B cell (primary cell): ENCODE data around the gene PHOSPHO1. TPM values are rescaled to one million over a fixed set of nuclear protein-coding genes. Genes with fewer than 3 reads are reported as not detected.
A peak's percentile ranks its signal among the peaks of the same experiment; 100 is the strongest.

Experiments used
- ATAC-seq: fragments of 200-7000 bp; cut with Tn5 transposase; one replicate; pipeline ENCODE4 v1.10.0; 2021; ENCODE audit warnings: low read depth, mild to moderate bottlenecking, moderate number of reproducible peaks, moderate library complexity
- CTCF ChIA-PET: fragments of 350-600 bp; sonication (Branson Sonifier 250); formaldehyde crosslinking; loops from one replicate; lab custom pipeline; 2021; ENCODE audit warnings: antibody characterized with exemption, inconsistent platforms; lab: Charles Lee
- POLR2A ChIA-PET: fragments of 350-600 bp; sonication (Branson Sonifier 250); formaldehyde crosslinking; loops from one replicate; lab custom pipeline; 2021; ENCODE audit warnings: antibody characterized with exemption; lab: Charles Lee
- DNase-seq: peaks from one replicate; pipeline ENCODE4 v3.0.0; 2013
- H2AFZ ChIP-seq: 2 replicates; pipeline ENCODE4 v1.6.1; 2012; ENCODE audit warnings: mild to moderate bottlenecking, low read depth, low read length; ENCODE audit not compliant: insufficient read depth, poor library complexity, severe bottlenecking
- H3K27ac ChIP-seq, 2 donors: 1 replicate in 1 of 2; 2 replicates in 1 of 2; pipeline ENCODE4 v1.5.1; 2012 to 2013; ENCODE audit warnings: low read length in 2 of 2, mild to moderate bottlenecking in 2 of 2, moderate library complexity in 1 of 2
- H3K27me3 ChIP-seq, 4 experiments: fragments of 200-600 bp in 1 of 4; sonication (generic) in 1 of 4; replicated peaks in 1 of 4; 1 replicate in 2 of 4; 2 replicates in 2 of 4; pipeline versions ENCODE4 v1.6.1 to v1.7.0; 2013 to 2016; ENCODE audit warnings: low read length in 3 of 4, mild to moderate bottlenecking in 2 of 4, mixed read lengths in 1 of 4, moderate library complexity in 1 of 4; ENCODE audit not compliant: insufficient read depth in 4 of 4, control insufficient read depth in 3 of 4; ENCODE audit errors: control extremely low read depth in 1 of 4
- H3K36me3 ChIP-seq, 2 experiments: replicated peaks in 1 of 2; 1 replicate in 1 of 2; 2 replicates in 1 of 2; pipeline versions ENCODE4 v1.6.1 to v1.7.1; 2013; ENCODE audit warnings: low read length in 1 of 2; ENCODE audit not compliant: insufficient read depth in 2 of 2, control insufficient read depth in 1 of 2; ENCODE audit errors: control extremely low read depth in 1 of 2, extremely low read depth in 1 of 2
- H3K4me1 ChIP-seq, 2 donors: fragments of 200-600 bp in 1 of 2; sonication (generic) in 1 of 2; 1 replicate in 1 of 2; 2 replicates in 1 of 2; pipeline versions ENCODE4 v1.5.1 to v1.6.1; 2013 to 2017; ENCODE audit warnings: low read length in 2 of 2; ENCODE audit not compliant: control insufficient read depth in 2 of 2, insufficient read depth in 2 of 2
- H3K4me2 ChIP-seq: replicated peaks from 2 replicates; pipeline ENCODE3; 2012; ENCODE audit warnings: mild to moderate bottlenecking, low read depth, low read length; ENCODE audit not compliant: poor library complexity, severe bottlenecking
- H3K4me3 ChIP-seq, 5 experiments: fragments of 200-600 bp in 1 of 5; sonication (generic) in 1 of 5; 1 replicate in 3 of 5; 2 replicates in 2 of 5; pipeline versions ENCODE4 v1.5.1 to v1.7.0; 2011 to 2016; ENCODE audit warnings: low read length in 4 of 5, mild to moderate bottlenecking in 4 of 5, low read depth in 2 of 5, control low read depth in 1 of 5, moderate library complexity in 1 of 5; ENCODE audit not compliant: insufficient read depth in 1 of 5; ENCODE audit errors: control extremely low read depth in 1 of 5, extremely low read depth in 1 of 5
- H3K79me2 ChIP-seq: fragments of 200-600 bp; sonication (generic); one replicate; pipeline ENCODE4 v1.6.0; 2016; ENCODE audit warnings: low read length; ENCODE audit not compliant: control insufficient read depth, insufficient read depth
- H3K9ac ChIP-seq: fragments of 200-600 bp; sonication (generic); 2 replicates; pipeline ENCODE4 v1.6.1; 2017; ENCODE audit warnings: mild to moderate bottlenecking, low read length, moderate library complexity
- H3K9me3 ChIP-seq, 3 donors: one replicate each; pipeline versions ENCODE4 v1.6.1 to v1.7.1; 2013; ENCODE audit warnings: low read length in 2 of 3; ENCODE audit not compliant: control insufficient read depth in 2 of 3, insufficient read depth in 1 of 3; ENCODE audit errors: control extremely low read depth in 1 of 3
- H4K20me1 ChIP-seq: 2 replicates; pipeline ENCODE4 v1.6.0; 2012; ENCODE audit warnings: mild to moderate bottlenecking, low read length; ENCODE audit not compliant: insufficient read depth, control insufficient read depth, poor library complexity, severe bottlenecking
- H3K27ac Mint-ChIP-seq: one replicate; pipeline ENCODE4 v1.8.0; 2021; ENCODE audit warnings: mixed read lengths
- H3K27me3 Mint-ChIP-seq: one replicate; pipeline ENCODE4 v1.8.0; 2021; ENCODE audit warnings: mixed read lengths
- H3K4me1 Mint-ChIP-seq: one replicate; pipeline ENCODE4 v1.8.0; 2021; ENCODE audit warnings: mixed read lengths
- H3K4me3 Mint-ChIP-seq: one replicate; pipeline ENCODE4 v1.8.0; 2021; ENCODE audit warnings: mixed read lengths
- H3K9me3 Mint-ChIP-seq: one replicate; pipeline ENCODE4 v1.8.0; 2022; ENCODE audit warnings: mixed read lengths; ENCODE audit not compliant: insufficient read depth
- EZH2 ChIP-seq: IDR thresholded peaks from 2 replicates; pipeline ENCODE4 v1.6.1; 2012; ENCODE audit warnings: borderline replicate concordance, low read depth, mild to moderate bottlenecking, moderate library complexity, low read length; ENCODE audit not compliant: insufficient read depth, poor library complexity, severe bottlenecking
- WGBS: methylation state at CpG from one replicate; pipeline ENCODE4 v1.1.5; 2013; ENCODE audit warnings: missing lambda C conversion rate; ENCODE audit not compliant: insufficient coverage; 5-methylcytosine and 5-hydroxymethylcytosine counted together
- intact Hi-C: fragments of 100-400 bp; cut with micrococcal nuclease; formaldehyde crosslinking; loops from one replicate; pipeline ENCODE4 v1.10.0; 2022
- polyA plus RNA-seq: library from polyadenylated mRNA; depleted of rRNA; stranded (reverse); fragments of >200 nt; gene quantifications from 2 replicates; pipeline ENCODE4 v1.2.3, GENCODE V29; 2012
- total RNA-seq, 2 donors: library from RNA; stranded (reverse); fragments of 120-200 nt in 1 of 2; gene quantifications; 1 replicate in 1 of 2; 2 replicates in 1 of 2; pipeline versions ENCODE4 v1.2.3 to v1.2.4, GENCODE V29; 2013 to 2022
- TF ChIP-seq, protein P1 (sequence below): fragments of 200-600 bp; IDR thresholded peaks from one replicate; pipeline ENCODE4 v1.8.0; 2022; ENCODE audit warnings: antibody characterized with exemption, mild to moderate bottlenecking

PHOSPHO1 gene
- total and polyA plus RNA-seq, 2 donors (not counting 1 experiment from before 2014, with no cell fraction given): 0.15 TPM; not detected in 1

DNA sequence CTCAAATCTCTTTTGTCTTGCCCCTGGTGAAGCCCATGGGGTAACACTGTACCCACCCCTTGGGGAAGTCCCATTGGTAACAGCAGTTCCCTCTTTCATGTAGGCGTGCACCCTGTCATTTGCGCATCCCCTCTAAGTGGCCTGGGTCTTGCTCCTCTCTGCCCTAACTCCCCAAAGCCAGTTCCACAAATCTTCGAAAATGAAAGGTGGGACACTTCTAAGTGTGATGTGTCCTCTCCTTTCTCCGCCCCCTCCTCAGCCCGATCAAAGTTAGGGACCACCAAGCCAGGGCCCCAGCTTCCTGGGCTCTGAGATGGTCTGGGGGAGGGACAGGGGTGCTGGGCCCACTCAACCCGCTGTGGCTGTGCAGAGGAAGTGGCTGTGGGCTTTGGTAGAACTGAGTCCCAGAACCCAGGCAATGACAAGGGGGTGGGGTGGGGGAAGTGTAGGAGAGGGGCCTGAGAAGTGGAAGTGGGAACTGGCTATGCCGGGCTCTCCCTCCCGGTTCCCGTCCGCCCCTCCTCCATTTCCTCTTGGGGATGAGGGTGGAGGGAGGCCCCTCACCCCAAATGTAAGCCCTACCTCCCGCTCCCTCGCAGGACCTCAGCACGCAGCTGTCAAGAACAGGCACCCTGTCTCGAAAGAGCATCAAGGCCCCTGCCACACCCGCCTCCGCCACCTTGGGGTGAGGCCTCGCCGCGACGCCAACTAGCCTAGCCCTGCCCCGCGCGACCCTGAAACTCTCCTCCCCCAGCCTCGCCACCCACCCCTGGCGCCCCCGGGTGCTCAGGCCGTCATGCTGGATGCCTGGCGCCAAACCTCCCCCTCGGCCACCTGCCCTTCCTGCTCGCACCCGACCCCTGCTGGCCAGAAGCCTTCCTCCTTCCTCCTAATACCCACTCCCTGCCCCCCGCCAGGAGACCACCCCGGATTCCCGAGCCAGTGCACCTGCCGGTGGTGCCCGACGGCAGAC, 11.4 kb downstream of the PHOSPHO1 start:
- ChIA-PET CTCF (interaction anchor here (0.6 to 11.9 kb wide), 8 partner anchors 8 to 137 kb away, joined by 3 to 140 read pairs (median 6); partner anchors contain the start of gene PHOSPHO1), POLR2A (interaction anchor here (1.1 to 3.4 kb wide), 2 partner anchors 8 to 26 kb away, joined by 6 to 45 read pairs; no protein-coding TSS in a partner anchor)
- H3K4me3 Mint-ChIP-seq: peak overlapping the region; percentile 73
- Histone ChIP-seq H4K20me1 (no peaks in the 10 kb centered on the region), H3K9ac (peak overlapping the region; percentile 52), H3K27me3 (peaks cover 0 to 10% (median 4%) of the 10 kb centered on the region in 4 experiments), H3K27ac (peak overlapping the region; percentile 90 to 93), H3K9me3 (peaks cover 0 to 12% (median 0%) of the 10 kb centered on the region in 3 donors), H3K4me3 (peak overlapping the region in 4 of 5 experiments; percentile 2 to 50 (median 10)), H2AFZ (peak overlapping the region; percentile 43), H3K4me1 (peaks cover 72 to 79% of the 10 kb centered on the region in 2 donors), H3K36me3 (peaks cover 3 to 19% of the 10 kb centered on the region in 2 experiments), H3K4me2 (peak overlapping the region; percentile 81), H3K79me2 (peaks cover 32% of the 10 kb centered on the region)
- intact Hi-C loops: loop anchor here (1.0 kb wide), 2 partner anchors 9 to 27 kb away; partner anchors contain the start of genes ABI3 and GNGT2
- 37% methylated on average over 27 of the region's 37 CpGs for WGBS
- H3K27me3 Mint-ChIP-seq: no peaks in the 10 kb centered on the region
- peaks cover 65% of the 10 kb centered on the region for H3K4me1 Mint-ChIP-seq
- ATAC-seq: peak; percentile 73
- TF ChIP-seq, protein P1, sequence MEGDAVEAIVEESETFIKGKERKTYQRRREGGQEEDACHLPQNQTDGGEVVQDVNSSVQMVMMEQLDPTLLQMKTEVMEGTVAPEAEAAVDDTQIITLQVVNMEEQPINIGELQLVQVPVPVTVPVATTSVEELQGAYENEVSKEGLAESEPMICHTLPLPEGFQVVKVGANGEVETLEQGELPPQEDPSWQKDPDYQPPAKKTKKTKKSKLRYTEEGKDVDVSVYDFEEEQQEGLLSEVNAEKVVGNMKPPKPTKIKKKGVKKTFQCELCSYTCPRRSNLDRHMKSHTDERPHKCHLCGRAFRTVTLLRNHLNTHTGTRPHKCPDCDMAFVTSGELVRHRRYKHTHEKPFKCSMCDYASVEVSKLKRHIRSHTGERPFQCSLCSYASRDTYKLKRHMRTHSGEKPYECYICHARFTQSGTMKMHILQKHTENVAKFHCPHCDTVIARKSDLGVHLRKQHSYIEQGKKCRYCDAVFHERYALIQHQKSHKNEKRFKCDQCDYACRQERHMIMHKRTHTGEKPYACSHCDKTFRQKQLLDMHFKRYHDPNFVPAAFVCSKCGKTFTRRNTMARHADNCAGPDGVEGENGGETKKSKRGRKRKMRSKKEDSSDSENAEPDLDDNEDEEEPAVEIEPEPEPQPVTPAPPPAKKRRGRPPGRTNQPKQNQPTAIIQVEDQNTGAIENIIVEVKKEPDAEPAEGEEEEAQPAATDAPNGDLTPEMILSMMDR: peak; percentile 35
- no peak for TF ChIP-seq EZH2
- peak; percentile 89 for DNase-seq
- peak overlapping the region; percentile 85 for H3K27ac Mint-ChIP-seq
- H3K9me3 Mint-ChIP-seq: no peaks in the 10 kb centered on the region
